ENCODE data around the gene PACS1.

GRCh38 chr11:66216911-66217310, 146.8 kb downstream of the PACS1 start:
- no peak for TF ChIP-seq CTCF (IDR thresholded peaks at IDR 0.05)
- no peak for TF ChIP-seq POLR2AphosphoS5 (IDR thresholded peaks at IDR 0.05; ENCODE audit: low read depth, low read length)
- no peak for TF ChIP-seq SIN3A (IDR thresholded peaks at IDR 0.05; ENCODE audit: borderline replicate concordance, insufficient read depth, low read depth, low read length)
- TF ChIP-seq REST (IDR thresholded peaks at IDR 0.05; ENCODE audit: insufficient read depth in 1 of 2, low read depth in 2 of 2, low read length in 1 of 2), result no peak

Data from Panc1 (cell line).